GM23248 (cell line): ENCODE data around the gene AOC2.

Source experiments
- EZH2 ChIP-seq: fragments of 200-600 bp; sonication (generic); IDR thresholded peaks from 2 replicates; pipeline ENCODE4 v1.6.1; 2018; ENCODE audit warnings: antibody characterized with exemption, mild to moderate bottlenecking; ENCODE audit not compliant: insufficient read depth, poor library complexity, severe bottlenecking
- EZH2phosphoT487 ChIP-seq: fragments of 200-600 bp; sonication (generic); IDR thresholded peaks from 2 replicates; pipeline ENCODE4 v1.6.1; 2018; ENCODE audit warnings: antibody characterized with exemption, moderate library complexity, mild to moderate bottlenecking, low read depth; ENCODE audit not compliant: insufficient read depth

DNA sequence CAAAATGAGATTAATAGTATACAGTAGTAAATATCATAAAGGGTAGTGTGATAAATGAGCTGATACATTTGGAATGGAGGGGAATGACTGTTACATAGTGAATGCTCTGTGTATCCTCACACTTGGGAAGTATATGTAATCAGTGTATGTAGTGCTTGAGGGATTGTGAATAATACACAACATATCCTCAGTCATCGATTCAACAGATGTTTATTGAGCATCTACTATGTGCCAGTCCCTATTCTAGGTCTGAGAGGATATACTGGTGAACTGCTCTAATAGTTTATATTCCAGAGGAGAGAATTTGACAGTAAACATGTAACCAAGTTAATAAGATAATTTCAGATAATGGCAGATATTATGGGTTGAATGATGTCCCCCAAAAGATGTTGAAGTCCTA lies 16.9 kb upstream of the AOC2 start:
- no peak for TF ChIP-seq EZH2
- no peak for TF ChIP-seq EZH2phosphoT487
